DOHH2 (cell line): ENCODE results near the gene LEAP2.

Source experiments
- H3F3A ChIP-seq: fragments of 200-600 bp; sonication (generic), shearing (Covaris generic); 2 replicates; pipeline ENCODE4 v1.6.0; 2016; ENCODE audit warnings: antibody characterized with exemption, mild to moderate bottlenecking; ENCODE audit not compliant: control insufficient read depth, insufficient read depth
- H3K27ac ChIP-seq: fragments of 200-600 bp; sonication (generic); 2 replicates; pipeline ENCODE4 v1.5.1; 2014; ENCODE audit warnings: low read depth, mild to moderate bottlenecking, low read length, moderate library complexity
- H3K27me3 ChIP-seq: fragments of 200-600 bp; sonication (generic); 2 replicates; pipeline ENCODE4 v1.6.1; 2014; ENCODE audit warnings: mild to moderate bottlenecking, low read length, mixed read lengths; ENCODE audit not compliant: control insufficient read depth
- H3K36me3 ChIP-seq: fragments of 200-600 bp; sonication (generic); 2 replicates; pipeline ENCODE4 v1.6.1; 2014; ENCODE audit warnings: mild to moderate bottlenecking, low read length, moderate library complexity, mixed read lengths; ENCODE audit not compliant: control insufficient read depth
- H3K4me1 ChIP-seq: fragments of 200-600 bp; sonication (generic); 2 replicates; pipeline ENCODE4 v1.6.1; 2014; ENCODE audit warnings: mild to moderate bottlenecking, low read length, mixed read lengths; ENCODE audit not compliant: control insufficient read depth
- H3K4me2 ChIP-seq: fragments of 200-600 bp; sonication (generic); 2 replicates; pipeline ENCODE4 v1.6.0; 2014; ENCODE audit warnings: mild to moderate bottlenecking, low read length, moderate library complexity
- H3K4me3 ChIP-seq: fragments of 200-600 bp; sonication (generic); 2 replicates; pipeline ENCODE4 v1.5.1; 2014; ENCODE audit warnings: mild to moderate bottlenecking, low read length, mixed read lengths
- H3K79me2 ChIP-seq: fragments of 200-600 bp; sonication (generic); 2 replicates; pipeline ENCODE4 v1.6.1; 2014; ENCODE audit warnings: mild to moderate bottlenecking, low read length, mixed read lengths; ENCODE audit not compliant: control insufficient read depth
- H3K9me2 ChIP-seq: fragments of 200-600 bp; sonication (generic); replicated peaks from 2 replicates; pipeline ENCODE4 v1.6.1; 2014; ENCODE audit warnings: mild to moderate bottlenecking, low read length, mixed read lengths; ENCODE audit not compliant: control insufficient read depth
- H3K9me3 ChIP-seq: fragments of 200-600 bp; sonication (generic); 2 replicates; pipeline ENCODE4 v1.6.1; 2014; ENCODE audit warnings: antibody characterized with exemption, low read length, mixed read lengths; ENCODE audit not compliant: control insufficient read depth, insufficient read depth
- H4K20me1 ChIP-seq: fragments of 200-600 bp; sonication (generic); 2 replicates; pipeline ENCODE4 v1.6.0; 2014; ENCODE audit warnings: low read depth, mild to moderate bottlenecking, antibody characterized with exemption, low read length, moderate library complexity; ENCODE audit not compliant: control insufficient read depth, insufficient read depth
- EZH2phosphoT487 ChIP-seq: fragments of 200-600 bp; sonication (generic); IDR thresholded peaks from 2 replicates; pipeline ENCODE4 v1.6.1; 2017; ENCODE audit warnings: borderline replicate concordance, mild to moderate bottlenecking, antibody characterized with exemption, low read length, moderate library complexity, mixed read lengths
- TF ChIP-seq, protein P1 (sequence below): fragments of 200-600 bp; sonication (generic); IDR thresholded peaks from one replicate; pipeline ENCODE4 v1.5.1; 2014; ENCODE audit warnings: antibody characterized with exemption, mild to moderate bottlenecking, low read depth, low read length; ENCODE audit not compliant: poor library complexity, severe bottlenecking

The LEAP2 gene

GRCh38 chr5:132877466-132877865 lies 4.0 kb downstream of the LEAP2 start:
- Histone ChIP-seq H4K20me1 (no peaks in the 10 kb centered on the region), H3K9me3 (no peaks in the 10 kb centered on the region), H3K27me3 (no peaks in the 10 kb centered on the region), H3K4me1 (no peaks in the 10 kb centered on the region), H3K79me2 (no peaks in the 10 kb centered on the region), H3F3A (peaks cover 11% of the 10 kb centered on the region; the same call in 1 of the 2 replicates), H3K36me3 (peaks cover 61% of the 10 kb centered on the region), H3K4me2 (no peak overlapping the region), H3K27ac (no peak overlapping the region), H3K9me2 (no peaks in the 10 kb centered on the region), H3K4me3 (no peak overlapping the region)
- TF ChIP-seq EZH2phosphoT487 = no peak
- TF ChIP-seq, protein P1, sequence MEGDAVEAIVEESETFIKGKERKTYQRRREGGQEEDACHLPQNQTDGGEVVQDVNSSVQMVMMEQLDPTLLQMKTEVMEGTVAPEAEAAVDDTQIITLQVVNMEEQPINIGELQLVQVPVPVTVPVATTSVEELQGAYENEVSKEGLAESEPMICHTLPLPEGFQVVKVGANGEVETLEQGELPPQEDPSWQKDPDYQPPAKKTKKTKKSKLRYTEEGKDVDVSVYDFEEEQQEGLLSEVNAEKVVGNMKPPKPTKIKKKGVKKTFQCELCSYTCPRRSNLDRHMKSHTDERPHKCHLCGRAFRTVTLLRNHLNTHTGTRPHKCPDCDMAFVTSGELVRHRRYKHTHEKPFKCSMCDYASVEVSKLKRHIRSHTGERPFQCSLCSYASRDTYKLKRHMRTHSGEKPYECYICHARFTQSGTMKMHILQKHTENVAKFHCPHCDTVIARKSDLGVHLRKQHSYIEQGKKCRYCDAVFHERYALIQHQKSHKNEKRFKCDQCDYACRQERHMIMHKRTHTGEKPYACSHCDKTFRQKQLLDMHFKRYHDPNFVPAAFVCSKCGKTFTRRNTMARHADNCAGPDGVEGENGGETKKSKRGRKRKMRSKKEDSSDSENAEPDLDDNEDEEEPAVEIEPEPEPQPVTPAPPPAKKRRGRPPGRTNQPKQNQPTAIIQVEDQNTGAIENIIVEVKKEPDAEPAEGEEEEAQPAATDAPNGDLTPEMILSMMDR = no peak

DNA sequence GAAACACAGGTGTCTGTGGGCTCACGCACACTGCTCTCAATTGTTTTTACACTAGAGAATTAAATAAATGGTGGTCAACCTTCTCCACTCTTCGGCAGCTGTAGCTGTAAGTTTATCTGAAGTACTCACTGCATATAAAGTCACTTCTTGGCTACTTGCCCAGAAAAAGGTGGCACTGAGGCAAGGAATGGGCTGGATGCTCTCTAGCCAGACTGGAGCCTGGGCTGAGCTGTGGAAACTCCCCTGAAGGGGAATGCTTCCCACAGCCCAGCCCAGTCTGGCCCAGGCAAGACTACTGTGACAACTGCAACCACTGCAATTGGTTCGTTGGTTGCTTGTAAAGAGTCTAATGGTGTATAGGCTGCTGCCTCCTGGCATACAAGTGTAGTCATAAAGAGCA lies 4.5 kb downstream of the LEAP2 start:
- no peaks in the 10 kb centered on the region for H3K9me3 ChIP-seq
- no peak overlapping the region for H3K4me3 ChIP-seq
- no peaks in the 10 kb centered on the region for H3K9me2 ChIP-seq
- peaks cover 8% of the 10 kb centered on the region for H3F3A ChIP-seq
- TF ChIP-seq, protein P1 = no peak
- H3K27me3 ChIP-seq = no peaks in the 10 kb centered on the region
- H3K4me1 ChIP-seq = no peaks in the 10 kb centered on the region
- H3K27ac ChIP-seq = no peak overlapping the region
- peaks cover 61% of the 10 kb centered on the region for H3K36me3 ChIP-seq
- no peaks in the 10 kb centered on the region for H3K79me2 ChIP-seq
- H3K4me2 ChIP-seq = no peak overlapping the region
- no peaks in the 10 kb centered on the region for H4K20me1 ChIP-seq

GRCh38 chr5:132883261-132883834 lies 9.9 kb downstream of the LEAP2 start:
- peaks cover 83% of the 10 kb centered on the region for H3K36me3 ChIP-seq
- no peak overlapping the region for H3K4me3 ChIP-seq
- no peaks in the 10 kb centered on the region for H3K79me2 ChIP-seq
- H4K20me1 ChIP-seq = no peaks in the 10 kb centered on the region; the same call in 1 of the 2 replicates
- H3F3A ChIP-seq = peaks cover 11% of the 10 kb centered on the region; the same call in 1 of the 2 replicates
- peaks cover 18% of the 10 kb centered on the region for H3K4me1 ChIP-seq
- H3K27me3 ChIP-seq = no peaks in the 10 kb centered on the region
- TF ChIP-seq, protein P1 = peak; percentile 57
- no peak for TF ChIP-seq EZH2phosphoT487
- no peak overlapping the region for H3K4me2 ChIP-seq
- no peaks in the 10 kb centered on the region for H3K9me3 ChIP-seq
- no peaks in the 10 kb centered on the region for H3K9me2 ChIP-seq
- H3K27ac ChIP-seq = no peak overlapping the region
